Left lung (tissue), 10 donors: ENCODE results near the gene KLK11. TPM values are rescaled to one million over a fixed set of nuclear protein-coding genes. Genes with fewer than 3 reads are reported as not detected.

ENCODE experiments used
- ATAC-seq: fragments of 200-7000 bp; cut with Tn5 transposase; one replicate; pipeline ENCODE4 v1.9.1; 2020; ENCODE audit warnings: moderate library complexity
- DNase-seq, 4 donors: peaks; one replicate each; pipeline ENCODE4 v3.0.0-alpha.2; 2013 to 2020
- H3K27ac ChIP-seq, 2 donors: fragments of 200-600 bp; sonication (generic) in 1 of 2; one replicate each; pipeline versions ENCODE4 v1.5.0 to v1.8.0; 2020 to 2021
- H3K27me3 ChIP-seq, 2 donors: fragments of 200-600 bp; sonication (generic) in 1 of 2; one replicate each; pipeline versions ENCODE4 v1.5.0 to v1.8.0; 2020 to 2021
- H3K36me3 ChIP-seq, 2 donors: fragments of 200-600 bp; sonication (generic) in 1 of 2; one replicate each; pipeline versions ENCODE4 v1.5.0 to v1.8.0; 2020 to 2021
- H3K4me1 ChIP-seq, 2 donors: fragments of 200-600 bp; one replicate each; pipeline ENCODE4 v1.8.0; 2021
- H3K4me3 ChIP-seq, 2 donors: fragments of 200-600 bp; sonication (generic) in 1 of 2; one replicate each; pipeline versions ENCODE4 v1.5.0 to v1.8.0; 2020 to 2021; ENCODE audit warnings: mild to moderate bottlenecking in 1 of 2
- H3K9me3 ChIP-seq, 2 donors: fragments of 200-600 bp; sonication (generic) in 1 of 2; one replicate each; pipeline versions ENCODE4 v1.5.0 to v1.8.0; 2020 to 2021
- intact Hi-C, 2 donors: fragments of 100-400 bp; cut with DNase I; formaldehyde crosslinking; loops; one replicate each; pipeline versions ENCODE4 v1.11.2 to v1.14.2; 2022
- polyA plus RNA-seq, 6 donors: library from polyadenylated mRNA; unstranded; fragments of 120-200 nt; gene quantifications; one replicate each; pipeline ENCODE4 v1.2.1, GENCODE V29; 2013; ENCODE audit not compliant: insufficient read length in 6 of 6
- total RNA-seq, 2 donors: library from RNA; stranded (reverse); fragmentation: NEBNext Ultra II Directional; extraction: Animal tissue kit (Norgen Biotek cat#: 25700); gene quantifications; one replicate each; pipeline ENCODE4 v1.2.1, GENCODE V29; 2021
- TF ChIP-seq, protein P1 (sequence below), 2 donors: fragments of 200-600 bp; sonication (generic) in 1 of 2; IDR thresholded peaks; one replicate each; pipeline versions ENCODE4 v1.5.0 to v1.8.0; 2021; ENCODE audit warnings: antibody characterized with exemption in 2 of 2
- donor health status: DM: no; HTN: yes; CAD: no.
- donor health status: DM: no; HTN: no; CAD: no.

KLK11 gene
- total and polyA plus RNA-seq, 8 donors: 1.6 to 7.2 (median 3.7) TPM

DNA sequence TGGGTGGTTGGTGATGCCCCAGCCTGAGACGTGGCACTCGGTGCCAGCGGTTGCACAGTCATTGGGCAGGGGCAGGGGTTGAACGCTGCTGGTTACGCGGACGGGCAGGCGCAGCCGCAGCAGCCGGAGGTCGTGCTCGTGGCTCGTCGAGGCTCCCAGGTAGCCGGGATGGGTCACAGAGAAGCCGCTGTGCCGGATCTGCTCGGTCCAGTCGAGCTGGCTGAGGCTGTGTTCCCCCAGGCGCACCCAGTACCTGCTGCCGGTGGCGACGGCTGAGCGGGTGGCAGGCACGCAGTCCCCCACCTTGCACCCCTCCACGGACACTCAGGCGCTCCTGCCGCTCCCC lies 5.4 kb upstream of the KLK11 start:
- TF ChIP-seq, protein P1, sequence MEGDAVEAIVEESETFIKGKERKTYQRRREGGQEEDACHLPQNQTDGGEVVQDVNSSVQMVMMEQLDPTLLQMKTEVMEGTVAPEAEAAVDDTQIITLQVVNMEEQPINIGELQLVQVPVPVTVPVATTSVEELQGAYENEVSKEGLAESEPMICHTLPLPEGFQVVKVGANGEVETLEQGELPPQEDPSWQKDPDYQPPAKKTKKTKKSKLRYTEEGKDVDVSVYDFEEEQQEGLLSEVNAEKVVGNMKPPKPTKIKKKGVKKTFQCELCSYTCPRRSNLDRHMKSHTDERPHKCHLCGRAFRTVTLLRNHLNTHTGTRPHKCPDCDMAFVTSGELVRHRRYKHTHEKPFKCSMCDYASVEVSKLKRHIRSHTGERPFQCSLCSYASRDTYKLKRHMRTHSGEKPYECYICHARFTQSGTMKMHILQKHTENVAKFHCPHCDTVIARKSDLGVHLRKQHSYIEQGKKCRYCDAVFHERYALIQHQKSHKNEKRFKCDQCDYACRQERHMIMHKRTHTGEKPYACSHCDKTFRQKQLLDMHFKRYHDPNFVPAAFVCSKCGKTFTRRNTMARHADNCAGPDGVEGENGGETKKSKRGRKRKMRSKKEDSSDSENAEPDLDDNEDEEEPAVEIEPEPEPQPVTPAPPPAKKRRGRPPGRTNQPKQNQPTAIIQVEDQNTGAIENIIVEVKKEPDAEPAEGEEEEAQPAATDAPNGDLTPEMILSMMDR (IDR thresholded peaks at IDR 0.05): no peak
- intact Hi-C loops: no loop called here

DNA sequence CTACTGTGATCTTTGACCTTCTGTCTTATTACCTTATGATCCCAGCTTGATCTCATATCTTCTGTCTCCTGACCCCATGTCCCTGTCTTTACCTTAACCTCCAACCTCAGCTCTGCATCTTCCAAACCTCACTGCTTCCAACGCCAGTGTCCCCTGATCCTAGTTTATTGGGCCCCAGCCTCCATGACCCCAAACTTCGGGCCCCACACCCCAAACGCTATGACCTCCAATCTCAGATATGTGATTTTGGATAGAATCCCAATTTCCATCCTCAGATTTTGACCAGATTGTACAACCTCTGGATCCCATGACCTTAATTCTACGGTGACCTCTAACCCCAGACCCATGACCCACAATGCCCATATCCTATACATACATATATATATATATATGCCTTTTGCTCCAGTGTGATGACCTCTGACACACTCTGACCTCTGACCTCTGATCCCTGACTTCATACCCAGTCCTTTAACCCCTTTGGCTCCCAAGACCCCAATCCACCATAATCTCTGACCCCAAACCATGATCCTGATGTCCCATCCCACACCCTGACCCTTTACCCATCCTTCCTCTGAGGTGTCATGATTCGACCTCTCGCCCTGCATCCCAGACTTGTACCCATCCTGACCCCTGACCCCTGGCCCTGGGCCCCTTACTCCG lies 4.9 kb upstream of the KLK11 start:
- TF ChIP-seq, protein P1 (IDR thresholded peaks at IDR 0.05): no peak
- no peak overlapping the region for H3K27ac ChIP-seq
- ATAC-seq (no peak), DNase-seq (no peak)
- peaks cover 0 to 69% of the 10 kb centered on the region in 2 donors for H3K27me3 ChIP-seq
- H3K36me3 ChIP-seq: no peaks in the 10 kb centered on the region
- no peak overlapping the region for H3K4me3 ChIP-seq
- no peaks in the 10 kb centered on the region for H3K4me1 ChIP-seq
- intact Hi-C loops: no loop called here
- H3K9me3 ChIP-seq: no peaks in the 10 kb centered on the region

More for the DNA sequence above, 5.4 kb upstream of the KLK11 start:
- ATAC-seq (no peak), DNase-seq (no peak)
- Histone ChIP-seq H3K27ac (no peak overlapping the region), H3K27me3 (peaks cover 0 to 64% of the 10 kb centered on the region in 2 donors), H3K36me3 (no peaks in the 10 kb centered on the region), H3K4me1 (no peaks in the 10 kb centered on the region), H3K4me3 (no peak overlapping the region), H3K9me3 (no peaks in the 10 kb centered on the region)

DNA sequence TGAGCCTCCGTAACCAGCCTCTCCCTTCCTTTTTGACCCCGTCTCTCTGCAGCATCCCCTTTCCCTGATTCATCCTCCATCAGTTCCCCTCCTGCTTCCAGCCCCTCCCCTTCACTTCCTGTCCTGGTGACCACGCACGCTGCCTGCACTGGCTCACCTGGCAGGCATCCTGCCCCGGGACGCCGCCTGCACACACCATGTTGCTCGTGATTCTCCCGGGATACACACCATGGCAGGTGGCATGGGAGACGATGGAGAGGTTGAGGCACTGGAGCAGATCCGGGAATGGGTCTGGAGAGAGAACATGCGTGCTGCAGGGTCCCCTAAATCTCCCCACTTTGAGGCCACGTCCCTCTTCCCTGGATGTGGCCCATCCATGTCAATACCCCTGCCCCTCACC lies 4.2 kb upstream of the KLK11 start:
- intact Hi-C loops: no loop called here
- H3K27ac ChIP-seq: no peak overlapping the region
- H3K36me3 ChIP-seq: no peaks in the 10 kb centered on the region
- ATAC-seq (no peak), DNase-seq (no peak)
- H3K4me1 ChIP-seq: no peaks in the 10 kb centered on the region
- H3K9me3 ChIP-seq: no peaks in the 10 kb centered on the region
- no peak overlapping the region for H3K4me3 ChIP-seq
- peaks cover 2 to 77% of the 10 kb centered on the region in 2 donors for H3K27me3 ChIP-seq
- TF ChIP-seq, protein P1 (IDR thresholded peaks at IDR 0.05): no peak

DNA sequence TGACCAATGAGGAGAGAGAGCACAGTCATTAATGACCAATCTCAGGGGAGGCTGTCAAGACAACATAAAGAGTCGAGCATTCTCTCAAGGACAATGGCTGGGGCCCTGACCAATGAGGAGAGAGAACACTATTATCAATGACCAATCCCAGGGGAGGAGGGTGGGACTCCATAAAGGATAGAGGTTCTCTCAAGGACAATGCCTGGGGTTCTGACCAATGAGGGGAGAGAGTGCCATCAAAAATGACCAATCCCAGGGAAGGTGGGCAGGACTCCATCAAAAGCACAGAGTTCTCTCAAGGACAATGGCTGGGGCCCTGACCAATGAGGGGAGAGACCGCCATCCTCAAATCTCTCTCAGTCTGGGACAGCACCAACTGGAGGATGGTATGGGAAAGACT lies 3.3 kb upstream of the KLK11 start:
- ATAC-seq: no peak
- intact Hi-C loops: loop anchor here in 1 of 2 donors (10.0 kb wide), 1 partner anchor 145 kb away; no protein-coding TSS in a partner anchor
- Histone ChIP-seq H3K4me1 (no peaks in the 10 kb centered on the region), H3K36me3 (no peaks in the 10 kb centered on the region), H3K9me3 (no peaks in the 10 kb centered on the region), H3K27me3 (peaks cover 4 to 77% of the 10 kb centered on the region in 2 donors), H3K4me3 (no peak overlapping the region), H3K27ac (no peak overlapping the region)
- no peak for DNase-seq
- TF ChIP-seq, protein P1 (IDR thresholded peaks at IDR 0.05): no peak

DNA sequence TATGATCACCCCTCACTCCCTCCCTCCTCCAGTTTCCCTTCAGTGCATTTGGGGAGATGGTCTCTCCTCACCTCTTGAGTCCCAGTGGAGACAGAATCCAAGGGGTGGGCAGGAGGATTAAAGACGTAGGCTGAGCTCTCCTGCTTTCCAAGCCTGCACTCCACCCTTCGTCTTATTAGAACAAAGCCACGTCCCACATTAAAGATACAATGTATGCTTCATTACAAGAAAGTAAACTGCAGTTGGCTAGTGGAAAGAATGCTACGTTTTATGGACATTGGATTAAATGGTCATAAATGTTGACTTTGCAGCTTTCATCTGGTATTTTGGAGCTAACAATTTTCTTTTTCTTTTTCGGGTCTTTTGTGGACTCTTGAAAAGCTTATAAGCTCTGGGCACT lies 1.5 kb upstream of the KLK11 start:
- Histone ChIP-seq H3K9me3 (no peaks in the 10 kb centered on the region), H3K36me3 (no peaks in the 10 kb centered on the region), H3K4me1 (no peaks in the 10 kb centered on the region), H3K27ac (no peak overlapping the region), H3K4me3 (no peak overlapping the region), H3K27me3 (peaks cover 4 to 81% of the 10 kb centered on the region in 2 donors)
- DNase-seq (no peak), ATAC-seq (no peak)
- intact Hi-C loops: loop anchor here in 1 of 2 donors (10.0 kb wide), 1 partner anchor 147 kb away; no protein-coding TSS in a partner anchor
- TF ChIP-seq, protein P1 (IDR thresholded peaks at IDR 0.05): no peak
